Erythroblast (primary cell): ENCODE measurements around the gene USP3.
A peak's percentile ranks its signal among the peaks of the same experiment; 100 is the strongest.

Source experiments
- DNase-seq, 2 experiments: peaks; one replicate each; lab custom pipeline; 2025; lab: John Stamatoyannopoulos, UW
- GATA1 ChIP-seq: IDR thresholded peaks from 2 replicates; pipeline ENCODE4 v1.6.1; 2011; ENCODE audit warnings: low read depth, mild to moderate bottlenecking, control low read depth, low read length, moderate library complexity
- POLR2A ChIP-seq: IDR thresholded peaks from 2 replicates; pipeline ENCODE4 v1.6.1; 2011; ENCODE audit warnings: mild to moderate bottlenecking, low read length

The USP3 gene

GRCh38 chr15:63483521-63484371 is 20.6 kb upstream of the USP3 start:
- TF ChIP-seq POLR2A (no peak), GATA1 (no peak)
- DNase-seq: no peak

- no peak for TF ChIP-seq POLR2A
- no peak for TF ChIP-seq GATA1
- DNase-seq: no peak
Observed at GRCh38 chr15:63484433-63485186, 19.8 kb upstream of the USP3 start.

DNA sequence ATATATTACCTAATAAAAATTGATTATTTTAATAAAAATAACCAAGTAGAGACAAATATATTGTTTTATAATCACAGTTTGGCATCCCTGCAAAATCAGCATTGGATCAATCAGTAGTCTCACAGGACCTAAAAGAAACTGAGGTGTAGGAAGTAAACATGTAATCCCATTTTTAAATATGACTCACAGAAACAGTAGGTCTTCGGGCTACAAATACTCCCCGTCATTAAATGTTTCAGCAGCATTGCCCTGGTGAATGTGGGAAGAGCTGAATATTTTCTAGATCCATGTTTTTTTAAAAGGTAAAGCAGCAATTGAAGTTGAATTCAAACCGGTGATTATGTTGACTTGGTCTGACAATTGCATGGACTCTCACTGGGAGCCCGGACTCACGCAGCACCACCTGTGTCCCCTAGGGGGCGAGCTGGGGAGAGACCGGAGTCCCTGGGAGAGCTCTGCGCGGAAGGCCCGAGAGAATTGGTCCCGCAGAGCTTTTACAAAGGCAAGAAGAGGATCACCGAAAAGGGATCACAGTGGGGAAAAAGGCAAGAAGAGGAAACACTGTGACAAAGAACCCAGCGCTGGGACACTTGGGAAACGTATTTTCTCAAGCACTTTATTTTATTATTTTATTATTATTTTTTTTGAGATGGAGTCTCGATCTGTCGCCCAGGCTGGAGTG is 17.2 kb upstream of the USP3 start:
- TF ChIP-seq POLR2A (no peak), GATA1 (no peak)
- DNase-seq: peak; percentile 81 to 91

- DNase-seq: peak in 1 of 2 experiments; percentile 16
Observed at GRCh38 chr15:63487758-63488397, 16.5 kb upstream of the USP3 start.

- TF ChIP-seq POLR2A (no peak), GATA1 (no peak)
- DNase-seq: no peak
Observed at GRCh38 chr15:63488398-63488960, 15.9 kb upstream of the USP3 start.

- DNase-seq: no peak
- TF ChIP-seq POLR2A (no peak), GATA1 (no peak)
Observed at GRCh38 chr15:63489352-63489751, 15.0 kb upstream of the USP3 start.

DNA sequence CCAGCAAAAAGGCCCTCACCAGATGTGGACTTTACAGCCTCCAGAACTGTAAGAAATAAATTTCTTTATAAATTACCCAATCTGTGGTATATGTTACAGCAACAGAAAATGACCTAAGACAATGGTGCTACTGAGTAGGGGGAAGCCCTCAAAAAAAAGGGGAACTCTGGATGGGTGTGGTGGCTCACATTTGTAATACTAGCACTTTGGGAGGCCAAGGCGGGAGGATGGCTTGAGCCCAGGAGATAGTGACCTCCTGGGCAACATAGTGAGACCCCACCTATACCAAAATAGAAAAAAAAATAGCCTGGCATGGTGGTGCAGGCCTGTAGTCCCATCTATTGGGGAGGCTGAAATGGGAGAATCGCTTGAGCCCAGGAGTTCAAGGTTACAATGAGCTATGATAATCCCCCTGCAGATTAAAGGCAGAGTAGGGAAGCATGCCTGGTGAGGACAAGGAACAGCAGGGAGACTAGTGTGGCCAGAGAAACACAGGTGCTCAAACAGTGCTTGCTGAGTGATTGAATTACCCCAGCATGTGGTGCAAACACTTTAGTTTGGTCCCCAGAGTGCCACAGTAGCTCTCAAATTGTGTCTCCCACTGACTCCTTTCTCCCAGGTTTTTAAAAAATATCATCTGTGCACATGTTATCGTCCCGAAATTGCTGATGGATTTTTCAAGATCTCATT is 13.9 kb upstream of the USP3 start:
- no peak for DNase-seq
- TF ChIP-seq POLR2A (no peak), GATA1 (no peak)

DNA sequence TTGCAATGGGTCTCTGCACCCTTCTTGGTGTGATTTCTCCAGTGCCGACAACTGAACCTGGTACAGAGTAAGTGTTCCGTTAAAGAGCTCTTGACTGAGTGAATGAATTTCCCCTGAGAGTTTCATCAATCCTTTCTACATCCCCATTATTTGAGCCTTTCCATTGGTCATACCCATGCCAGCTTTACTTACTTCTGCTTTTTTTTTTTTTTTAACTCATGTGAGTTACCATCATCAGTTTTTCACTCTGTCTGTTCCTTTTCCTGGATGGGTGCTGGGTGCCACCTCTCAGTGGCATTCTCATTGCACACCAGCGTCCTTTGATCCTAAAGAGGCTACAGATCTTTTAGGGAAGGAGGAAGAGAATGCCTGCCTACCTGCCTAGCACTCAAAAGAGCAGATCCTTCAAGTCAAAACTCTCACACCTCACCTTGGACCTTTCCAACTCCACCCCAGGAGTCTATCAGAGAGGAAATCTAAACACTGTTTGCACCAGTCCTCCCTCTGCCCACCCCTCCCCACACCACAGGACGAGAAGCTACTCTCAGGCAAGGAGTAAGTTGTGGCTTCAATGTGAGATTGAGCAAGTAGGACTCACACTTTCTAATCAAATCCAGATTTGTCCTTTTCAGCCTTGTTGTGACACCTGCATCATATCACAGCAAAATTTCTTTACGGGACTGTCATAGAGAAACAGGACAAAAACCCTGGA is 13.1 kb upstream of the USP3 start:
- DNase-seq: no peak
- TF ChIP-seq GATA1 (no peak), POLR2A (no peak)

DNA sequence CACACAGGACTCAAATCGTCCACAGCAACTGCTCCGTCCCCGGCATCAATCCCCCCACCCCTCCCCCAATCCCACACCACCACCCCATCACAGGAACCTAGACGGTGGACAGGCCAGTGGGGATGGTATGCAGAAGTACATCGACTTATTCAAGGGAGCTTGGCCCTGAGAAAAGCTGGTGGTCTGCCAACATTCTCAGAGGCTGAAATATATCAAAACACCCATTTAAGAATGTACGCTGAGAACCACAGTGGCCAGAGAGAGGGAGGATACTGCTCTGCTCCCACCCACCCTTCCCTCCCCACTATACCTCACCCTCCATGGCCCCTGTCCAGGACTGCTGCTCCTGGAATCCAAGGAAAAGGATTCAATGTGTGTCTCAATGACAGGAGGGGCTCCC is 12.4 kb upstream of the USP3 start:
- DNase-seq: no peak
- TF ChIP-seq GATA1 (no peak), POLR2A (no peak)

DNA sequence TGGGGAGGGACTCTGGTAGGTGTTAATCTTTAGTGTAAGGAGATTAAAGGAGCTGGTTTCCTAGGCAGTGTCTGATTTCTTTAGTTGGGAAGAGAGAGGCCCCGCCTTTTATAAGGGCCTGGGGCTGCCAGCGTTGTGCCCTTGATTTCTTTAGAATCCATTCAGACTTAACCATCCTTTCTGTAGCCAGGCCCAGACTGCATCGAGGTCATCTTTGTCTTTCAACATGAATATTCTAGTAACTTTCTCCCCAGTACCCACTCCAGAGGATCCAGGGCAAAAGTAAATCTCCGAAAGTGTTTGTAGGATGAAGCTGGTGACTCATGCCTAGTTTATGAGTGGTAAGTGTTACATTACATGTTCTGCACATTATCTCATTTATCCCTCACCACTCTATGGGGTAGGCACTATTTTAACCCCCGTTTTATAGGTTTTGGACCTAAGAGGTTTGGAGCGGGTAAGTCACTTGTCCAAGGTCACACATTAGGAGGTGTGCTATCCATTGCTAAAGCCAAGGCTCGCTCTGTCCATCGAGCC is 11.8 kb upstream of the USP3 start:
- TF ChIP-seq POLR2A (no peak), GATA1 (no peak)
- no peak for DNase-seq

GRCh38 chr15:63493436-63493835 is 11.0 kb upstream of the USP3 start:
- TF ChIP-seq GATA1 (no peak), POLR2A (no peak)
- DNase-seq: no peak

- DNase-seq: no peak
- TF ChIP-seq POLR2A (no peak), GATA1 (no peak)
Observed at GRCh38 chr15:63494408-63494807, 10.0 kb upstream of the USP3 start.

- TF ChIP-seq GATA1 (no peak), POLR2A (no peak)
- no peak for DNase-seq
Observed at GRCh38 chr15:63495343-63495742, 9.1 kb upstream of the USP3 start.
